Measurements from ENCODE around the gene SHH. TPM values are rescaled to one million over a fixed set of nuclear protein-coding genes. Genes with fewer than 3 reads are reported as not detected.
A peak's percentile ranks its signal among the peaks of the same experiment; 100 is the strongest.

The SHH gene
- total RNA-seq, 4 donors from 2014 or later = 1.4 to 2.5 (median 2.1) TPM; not detected in 1

DNA sequence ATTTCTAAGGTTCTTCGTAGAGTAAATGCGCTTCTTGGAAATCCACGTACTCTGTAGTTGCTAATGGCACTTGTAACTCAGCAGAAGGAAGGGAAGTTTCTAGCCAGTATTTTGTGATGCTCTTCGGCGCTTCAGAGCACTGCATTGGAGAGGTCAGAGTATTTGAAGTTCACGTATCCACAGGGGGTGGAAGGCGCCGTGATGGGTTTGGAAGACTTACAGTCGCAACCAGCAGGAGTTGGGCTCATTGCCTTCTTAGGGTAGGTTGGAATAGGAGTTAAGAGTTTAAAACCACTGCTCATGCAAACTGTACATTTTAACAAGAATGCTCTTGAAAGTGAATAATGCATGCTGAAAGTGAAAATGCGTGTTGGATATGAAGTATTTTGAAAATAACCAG lies 49.1 kb downstream of the SHH start:
- Histone ChIP-seq H3K4me1 (peaks cover 0 to 14% (median 3%) of the 10 kb centered on the region in 4 donors), H3K27ac (peak overlapping the region in 2 of 4 donors; percentile 67 to 71), H3K27me3 (no peaks in the 10 kb centered on the region), H3K4me3 (no peak overlapping the region), H3K36me3 (peaks cover 0 to 50% (median 0%) of the 10 kb centered on the region in 3 donors), H3K9me3 (no peaks in the 10 kb centered on the region)
- DNase-seq = no peak
- TF ChIP-seq CTCF (IDR thresholded peaks at IDR 0.05) (no peak), POLR2A (IDR thresholded peaks at IDR 0.05) (no peak)

DNA sequence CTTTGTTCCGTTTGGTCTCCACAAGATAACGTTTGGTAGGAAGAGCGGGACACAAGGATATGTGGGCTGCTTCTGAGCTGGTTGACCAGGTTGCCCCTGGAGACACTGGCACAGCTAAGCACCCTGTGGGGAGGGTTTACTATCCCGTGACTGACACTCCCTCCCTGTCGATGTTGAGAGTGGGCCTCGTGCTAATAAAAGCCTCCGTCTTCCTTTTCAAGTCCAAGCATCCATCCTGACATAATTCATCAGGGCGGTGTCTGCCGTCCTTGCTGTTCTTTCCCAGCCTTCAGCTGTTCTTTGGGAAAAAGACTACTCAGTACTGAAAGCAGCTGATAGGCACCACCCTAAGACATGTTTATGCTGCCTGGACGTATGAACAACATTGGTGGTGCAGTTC lies 49.6 kb downstream of the SHH start:
- Histone ChIP-seq H3K27ac (no peak overlapping the region), H3K4me1 (peaks cover 0 to 14% (median 3%) of the 10 kb centered on the region in 4 donors), H3K9me3 (no peaks in the 10 kb centered on the region), H3K4me3 (no peak overlapping the region), H3K36me3 (peaks cover 0 to 45% (median 0%) of the 10 kb centered on the region in 3 donors), H3K27me3 (no peaks in the 10 kb centered on the region)
- TF ChIP-seq CTCF (IDR thresholded peaks at IDR 0.05) (no peak), POLR2A (IDR thresholded peaks at IDR 0.05) (no peak)
- DNase-seq = no peak

- Histone ChIP-seq H3K4me1 (peaks cover 3 to 14% (median 3%) of the 10 kb centered on the region in 4 donors), H3K36me3 (peaks cover 0 to 39% (median 0%) of the 10 kb centered on the region in 3 donors), H3K27me3 (no peaks in the 10 kb centered on the region), H3K27ac (no peak overlapping the region), H3K9me3 (no peaks in the 10 kb centered on the region), H3K4me3 (no peak overlapping the region)
- TF ChIP-seq POLR2A (IDR thresholded peaks at IDR 0.05) (no peak), CTCF (IDR thresholded peaks at IDR 0.05) (no peak)
- DNase-seq = no peak
Observed at GRCh38 chr7:155762036-155762435, 50.2 kb downstream of the SHH start.

DNA sequence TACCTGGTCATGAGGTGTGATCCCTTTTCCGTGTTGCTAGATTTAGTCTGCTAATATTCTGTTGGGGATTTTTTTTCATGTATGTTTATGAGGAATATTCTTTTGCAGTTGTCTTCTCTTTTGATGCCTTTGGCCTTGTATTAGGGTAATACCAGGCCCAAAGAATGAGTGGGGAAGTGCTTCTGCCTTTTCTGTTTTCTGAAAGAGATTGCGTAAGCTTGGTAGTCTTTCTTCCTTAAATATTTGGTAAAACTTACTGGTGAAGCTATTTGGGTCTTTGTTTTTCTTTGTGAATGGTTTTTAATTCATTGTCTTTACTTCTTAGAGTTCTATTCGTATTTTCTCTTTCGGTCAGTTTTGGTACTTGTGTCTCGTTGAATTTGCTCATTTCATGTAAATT lies 51.1 kb downstream of the SHH start:
- H3K4me3 ChIP-seq = no peak overlapping the region
- TF ChIP-seq POLR2A (IDR thresholded peaks at IDR 0.05) (no peak), CTCF (IDR thresholded peaks at IDR 0.05) (no peak)
- H3K36me3 ChIP-seq = peaks cover 0 to 30% (median 0%) of the 10 kb centered on the region in 3 donors
- H3K27me3 ChIP-seq = no peaks in the 10 kb centered on the region
- H3K9me3 ChIP-seq = no peaks in the 10 kb centered on the region
- H3K4me1 ChIP-seq = peaks cover 4 to 14% (median 5%) of the 10 kb centered on the region in 4 donors
- no peak for DNase-seq
- no peak overlapping the region for H3K27ac ChIP-seq

- peaks cover 0 to 18% (median 0%) of the 10 kb centered on the region in 3 donors for H3K36me3 ChIP-seq
- peak overlapping the region in 1 of 4 donors; percentile 50 for H3K27ac ChIP-seq
- no peaks in the 10 kb centered on the region for H3K27me3 ChIP-seq
- DNase-seq = peak in 1 of 3 donors; percentile 79
- no peaks in the 10 kb centered on the region for H3K9me3 ChIP-seq
- H3K4me3 ChIP-seq = no peak overlapping the region
- TF ChIP-seq CTCF (IDR thresholded peaks at IDR 0.05) (no peak), POLR2A (IDR thresholded peaks at IDR 0.05) (no peak)
- peaks cover 4 to 19% (median 5%) of the 10 kb centered on the region in 4 donors for H3K4me1 ChIP-seq
Observed at GRCh38 chr7:155759740-155760430, 52.4 kb downstream of the SHH start.
